Erythroblast (primary cell): ENCODE measurements around the gene NEIL3.

Source experiments
- GATA1 ChIP-seq: IDR thresholded peaks from 2 replicates; pipeline ENCODE4 v1.6.1; 2011; ENCODE audit warnings: low read depth, mild to moderate bottlenecking, control low read depth, low read length, moderate library complexity
- POLR2A ChIP-seq: IDR thresholded peaks from 2 replicates; pipeline ENCODE4 v1.6.1; 2011; ENCODE audit warnings: mild to moderate bottlenecking, low read length

GRCh38 chr4:177283167-177283566 lies 26.5 kb upstream of the NEIL3 start:
- TF ChIP-seq POLR2A, result no peak
- no peak for TF ChIP-seq GATA1
